RWPE2 (cell line): ENCODE results near the gene SSR2.

Source experiments
- ATAC-seq: fragments of 200-7000 bp; cut with Tn5 transposase; 3 replicates; pipeline ENCODE4 v1.9.1; 2021; ENCODE audit warnings: low read depth
- DNase-seq: peaks from one replicate; pipeline ENCODE4 v3.0.0-alpha.2; 2020; ENCODE audit warnings: low spot score
- H3K27ac ChIP-seq: fragments of 450-650 bp; 2 replicates; pipeline ENCODE4 v1.5.1; 2017; ENCODE audit warnings: mild to moderate bottlenecking; ENCODE audit not compliant: poor library complexity, severe bottlenecking
- H3K27me3 ChIP-seq: fragments of 250-450 bp; sonication (Bioruptor Pico); 2 replicates; pipeline ENCODE4 v1.5.1; 2021; ENCODE audit warnings: mild to moderate bottlenecking, moderate library complexity; ENCODE audit not compliant: insufficient read depth, poor library complexity, severe bottlenecking
- H3K36me3 ChIP-seq: fragments of 250-450 bp; sonication (Bioruptor Pico); 2 replicates; pipeline ENCODE4 v1.5.1; 2020; ENCODE audit warnings: low read depth, mild to moderate bottlenecking, moderate library complexity
- H3K4me1 ChIP-seq: fragments of 250-450 bp; sonication (Bioruptor Pico); 2 replicates; pipeline ENCODE4 v1.5.1; 2021; ENCODE audit warnings: mild to moderate bottlenecking, moderate library complexity; ENCODE audit not compliant: insufficient read depth, poor library complexity, severe bottlenecking
- H3K4me3 ChIP-seq: fragments of 250-450 bp; sonication (Bioruptor Pico); 2 replicates; pipeline ENCODE4 v1.5.1; 2021; ENCODE audit warnings: mild to moderate bottlenecking, moderate library complexity; ENCODE audit not compliant: severe bottlenecking
- H3K9me3 ChIP-seq: fragments of 250-450 bp; sonication (Bioruptor Pico); 2 replicates; pipeline ENCODE4 v1.5.1; 2021; ENCODE audit warnings: mild to moderate bottlenecking, moderate library complexity; ENCODE audit not compliant: severe bottlenecking
- TF ChIP-seq, protein P1 (sequence below): fragments of 450-650 bp; IDR thresholded peaks from one replicate; pipeline ENCODE4 v1.5.1; 2017; ENCODE audit warnings: mild to moderate bottlenecking, moderate library complexity; ENCODE audit not compliant: poor library complexity, severe bottlenecking

SSR2 gene

GRCh38 chr1:156026588-156026987, 5.8 kb upstream of the SSR2 start:
- ATAC-seq (no peak), DNase-seq (no peak)
- Histone ChIP-seq H3K4me3 (no peak overlapping the region), H3K36me3 (no peaks in the 10 kb centered on the region), H3K4me1 (no peaks in the 10 kb centered on the region), H3K27ac (no peak overlapping the region), H3K9me3 (no peaks in the 10 kb centered on the region), H3K27me3 (no peaks in the 10 kb centered on the region)
- TF ChIP-seq, protein P1, sequence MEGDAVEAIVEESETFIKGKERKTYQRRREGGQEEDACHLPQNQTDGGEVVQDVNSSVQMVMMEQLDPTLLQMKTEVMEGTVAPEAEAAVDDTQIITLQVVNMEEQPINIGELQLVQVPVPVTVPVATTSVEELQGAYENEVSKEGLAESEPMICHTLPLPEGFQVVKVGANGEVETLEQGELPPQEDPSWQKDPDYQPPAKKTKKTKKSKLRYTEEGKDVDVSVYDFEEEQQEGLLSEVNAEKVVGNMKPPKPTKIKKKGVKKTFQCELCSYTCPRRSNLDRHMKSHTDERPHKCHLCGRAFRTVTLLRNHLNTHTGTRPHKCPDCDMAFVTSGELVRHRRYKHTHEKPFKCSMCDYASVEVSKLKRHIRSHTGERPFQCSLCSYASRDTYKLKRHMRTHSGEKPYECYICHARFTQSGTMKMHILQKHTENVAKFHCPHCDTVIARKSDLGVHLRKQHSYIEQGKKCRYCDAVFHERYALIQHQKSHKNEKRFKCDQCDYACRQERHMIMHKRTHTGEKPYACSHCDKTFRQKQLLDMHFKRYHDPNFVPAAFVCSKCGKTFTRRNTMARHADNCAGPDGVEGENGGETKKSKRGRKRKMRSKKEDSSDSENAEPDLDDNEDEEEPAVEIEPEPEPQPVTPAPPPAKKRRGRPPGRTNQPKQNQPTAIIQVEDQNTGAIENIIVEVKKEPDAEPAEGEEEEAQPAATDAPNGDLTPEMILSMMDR: no peak

- DNase-seq: no peak
- no peak overlapping the region for H3K27ac ChIP-seq
- H3K9me3 ChIP-seq: no peaks in the 10 kb centered on the region
- TF ChIP-seq, protein P1: no peak
- no peaks in the 10 kb centered on the region for H3K36me3 ChIP-seq
- no peak; the same call in 2 of the 3 replicates for ATAC-seq
- no peaks in the 10 kb centered on the region for H3K27me3 ChIP-seq
- H3K4me1 ChIP-seq: no peaks in the 10 kb centered on the region
- H3K4me3 ChIP-seq: no peak overlapping the region
Measured at GRCh38 chr1:156025876-156026275, 5.1 kb upstream of the SSR2 start.

DNA sequence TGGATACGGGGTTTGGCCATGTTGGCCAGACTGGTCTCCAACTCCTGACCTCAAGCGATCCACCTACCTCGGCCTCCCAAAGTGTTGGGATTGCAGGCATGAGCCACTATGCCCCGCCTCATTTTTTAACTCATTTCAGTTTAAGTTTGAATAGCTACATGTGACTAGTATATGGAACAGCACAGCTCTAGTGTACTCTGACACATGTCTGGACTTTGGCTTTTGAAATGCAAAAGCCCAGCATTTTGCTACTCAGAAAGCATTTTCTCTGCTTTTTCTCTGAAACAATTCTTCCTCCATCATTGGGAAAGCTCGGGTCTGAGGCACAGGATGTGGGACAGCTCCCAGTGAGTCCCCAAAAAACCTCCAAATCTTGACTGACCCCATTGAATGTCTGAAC, 4.0 kb upstream of the SSR2 start:
- H3K36me3 ChIP-seq: peaks cover 3% of the 10 kb centered on the region
- no peak overlapping the region for H3K4me3 ChIP-seq
- no peak overlapping the region for H3K27ac ChIP-seq
- H3K27me3 ChIP-seq: no peaks in the 10 kb centered on the region
- TF ChIP-seq, protein P1: no peak
- no peak for DNase-seq
- peaks cover 2% of the 10 kb centered on the region for H3K4me1 ChIP-seq
- no peak for ATAC-seq
- H3K9me3 ChIP-seq: no peaks in the 10 kb centered on the region

DNA sequence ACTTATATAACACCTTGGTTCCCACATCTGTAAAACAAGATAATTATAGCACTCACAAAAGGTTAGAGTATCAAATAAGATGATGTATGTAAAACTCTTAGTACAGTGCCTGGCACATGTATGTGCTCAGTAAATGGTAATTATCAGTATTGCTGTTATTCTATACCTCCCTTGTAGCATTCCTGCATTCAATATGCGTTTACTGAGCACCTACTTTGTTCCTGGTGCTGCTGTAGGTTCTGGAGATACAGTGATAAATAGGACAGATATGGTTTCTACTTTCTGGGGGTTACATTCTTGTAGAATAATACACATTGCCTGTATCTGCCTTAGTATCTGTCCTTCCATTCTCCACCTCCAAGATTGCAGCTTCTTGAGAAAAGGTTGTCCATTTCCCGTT, 1.2 kb upstream of the SSR2 start:
- DNase-seq: no peak
- TF ChIP-seq, protein P1: no peak
- no peaks in the 10 kb centered on the region for H3K9me3 ChIP-seq
- no peak for ATAC-seq
- peaks cover 4% of the 10 kb centered on the region for H3K4me1 ChIP-seq
- H3K36me3 ChIP-seq: peaks cover 32% of the 10 kb centered on the region
- H3K27ac ChIP-seq: no peak overlapping the region
- no peak overlapping the region for H3K4me3 ChIP-seq
- no peaks in the 10 kb centered on the region for H3K27me3 ChIP-seq

DNA sequence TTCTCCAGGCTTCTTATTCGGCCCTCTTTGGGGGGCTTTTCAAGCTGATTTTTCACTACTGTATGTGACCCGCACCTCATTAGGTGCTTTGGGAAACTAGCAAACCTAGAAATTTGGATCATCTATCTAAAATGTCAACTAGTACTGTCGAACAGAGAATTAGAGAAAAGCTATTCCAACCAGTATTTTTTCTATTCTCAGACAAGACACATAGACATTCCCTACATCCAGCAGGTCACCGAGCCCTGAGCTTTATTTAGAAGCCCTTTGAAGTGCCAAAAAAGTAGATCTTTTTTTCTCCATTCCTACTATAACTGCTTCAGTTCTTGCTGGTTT, 310 bp upstream of the SSR2 start:
- TF ChIP-seq, protein P1: no peak
- Histone ChIP-seq H3K4me3 (peak overlapping the region; percentile 78), H3K36me3 (peaks cover 41% of the 10 kb centered on the region), H3K27me3 (no peaks in the 10 kb centered on the region), H3K9me3 (no peaks in the 10 kb centered on the region), H3K4me1 (peaks cover 4% of the 10 kb centered on the region), H3K27ac (no peak overlapping the region)
- no peak for ATAC-seq
- no peak for DNase-seq
